Sigmoid colon (tissue), 7 donors: ENCODE measurements around the gene MKNK1. TPM values are rescaled to one million over a fixed set of nuclear protein-coding genes. Genes with fewer than 3 reads are reported as not detected.

Experiments
- DNase-seq: peaks from one replicate; pipeline ENCODE4 v3.0.0-alpha.2; 2019
- H3K27ac ChIP-seq, 4 donors: fragments of 200-600 bp; sonication (generic); one replicate each; pipeline ENCODE4 v1.5.1; 2016 to 2019; ENCODE audit warnings: mild to moderate bottlenecking in 1 of 4
- H3K27me3 ChIP-seq, 3 donors: fragments of 200-600 bp; sonication (generic); one replicate each; pipeline ENCODE4 v1.5.1; 2019; ENCODE audit warnings: mild to moderate bottlenecking in 1 of 3
- H3K36me3 ChIP-seq, 4 donors: fragments of 200-600 bp; sonication (generic); one replicate each; pipeline ENCODE4 v1.5.1; 2016 to 2019
- H3K4me1 ChIP-seq, 4 donors: fragments of 200-600 bp; sonication (generic); one replicate each; pipeline ENCODE4 v1.5.1; 2017 to 2019
- H3K4me3 ChIP-seq, 4 donors: fragments of 200-600 bp; sonication (generic); one replicate each; pipeline ENCODE4 v1.5.1; 2017 to 2019; ENCODE audit warnings: mild to moderate bottlenecking in 2 of 4, moderate library complexity in 1 of 4
- H3K9me3 ChIP-seq, 4 donors: fragments of 200-600 bp in 3 of 4; sonication (generic) in 3 of 4; one replicate each; pipeline versions ENCODE4 v1.5.1 to v1.6.1; 2013 to 2019
- CTCF ChIP-seq, 4 experiments: fragments of 450-650 bp in 3 of 4; fragments of 200-600 bp in 1 of 4; IDR thresholded peaks; one replicate each; pipeline ENCODE4 v1.5.1; 2016 to 2019; ENCODE audit warnings: antibody characterized with exemption in 4 of 4, mild to moderate bottlenecking in 3 of 4, moderate library complexity in 2 of 4
- EP300 ChIP-seq, 4 donors: sonication (generic); formaldehyde crosslinking; IDR thresholded peaks; one replicate each; pipeline ENCODE4 v1.6.1; 2017; ENCODE audit warnings: antibody characterized with exemption in 4 of 4
- POLR2A ChIP-seq, 2 donors: fragments of 450-650 bp; IDR thresholded peaks; one replicate each; pipeline ENCODE4 v1.6.1; 2016; ENCODE audit warnings: antibody characterized with exemption in 2 of 2, mild to moderate bottlenecking in 2 of 2, moderate library complexity in 2 of 2
- POLR2AphosphoS5 ChIP-seq, 4 donors: sonication (generic); formaldehyde crosslinking; IDR thresholded peaks; one replicate each; pipeline ENCODE4 v1.6.1; 2017; ENCODE audit warnings: antibody characterized with exemption in 4 of 4
- WGBS, 2 donors: extraction: QIAGEN DNeasy Blood & Tissue Kit; methylation state at CpG; one replicate each; pipeline ENCODE4 v1.1.7; 2013; 5-methylcytosine and 5-hydroxymethylcytosine counted together
- intact Hi-C: fragments of 100-400 bp; cut with DNase I; formaldehyde crosslinking; loops from one replicate; pipeline ENCODE4 v1.15.1; 2023
- polyA plus RNA-seq, 3 donors: library from polyadenylated mRNA; stranded (reverse); fragments of 200-250 nt; gene quantifications; one replicate each; pipeline ENCODE4 v1.2.3, GENCODE V29; 2013
- total RNA-seq, 4 donors: library from RNA; depleted of rRNA; stranded (reverse); fragments of >200 nt; gene quantifications; one replicate each; pipeline ENCODE4 v1.1.0, GENCODE V29; 2016
- donor health status: healthy with polysubstance abuse.
- donor health status: Bipolar disorder and iron deficiency.
- donor health status: healthy.

MKNK1 gene
- total and polyA plus RNA-seq, 7 donors = 15.0 to 54.3 (median 32.1) TPM

DNA sequence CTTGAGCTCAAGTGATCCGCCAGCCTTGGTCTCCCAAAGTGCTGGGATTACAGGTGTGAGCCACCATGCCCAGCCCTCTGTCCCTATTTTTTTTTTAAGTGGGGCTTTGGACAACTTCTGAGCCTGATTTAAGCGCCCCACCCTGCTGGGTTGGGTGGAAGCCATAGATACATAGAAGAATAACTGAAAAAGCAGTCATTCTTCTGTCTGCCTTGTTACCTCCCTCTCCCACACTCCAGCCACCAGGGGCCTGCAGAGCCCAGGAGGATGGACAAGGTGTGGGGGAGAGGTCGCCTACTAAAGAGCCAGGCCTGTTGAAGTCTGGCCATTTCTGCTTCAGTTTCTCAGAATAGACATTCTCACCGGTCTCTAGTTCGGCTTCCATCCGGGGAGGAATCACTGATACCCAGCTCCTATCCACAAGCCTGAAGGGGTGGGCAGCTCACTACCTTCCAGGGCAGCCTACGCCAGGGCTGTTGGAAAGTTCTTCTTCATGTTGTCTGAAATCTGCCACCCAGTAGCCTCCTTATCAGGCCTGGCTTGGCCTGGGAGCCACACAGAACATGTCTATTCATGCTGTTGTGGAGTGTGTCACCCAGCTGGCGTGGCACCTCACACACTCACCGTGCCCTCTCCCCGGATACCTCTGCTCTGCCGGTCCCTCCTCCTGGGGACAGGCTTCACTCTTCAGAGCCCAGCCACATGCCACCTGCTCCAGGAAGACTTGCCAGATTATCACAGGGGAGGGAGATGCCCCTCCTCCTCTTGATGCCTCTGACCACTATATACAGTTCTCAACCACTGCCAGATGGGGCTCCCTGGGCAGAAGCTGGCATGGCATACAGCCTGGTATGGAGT, 80.3 kb downstream of the MKNK1 start:
- TF ChIP-seq EP300 (IDR thresholded peaks at IDR 0.05) = no peak
- no peak for TF ChIP-seq CTCF (IDR thresholded peaks at IDR 0.05)
- no peak for TF ChIP-seq POLR2A (IDR thresholded peaks at IDR 0.05)
- TF ChIP-seq POLR2AphosphoS5 (IDR thresholded peaks at IDR 0.05) = no peak
- no peak overlapping the region for H3K27ac ChIP-seq
- H3K4me1 ChIP-seq = peaks cover 0 to 16% (median 2%) of the 10 kb centered on the region in 4 donors
- WGBS, 2 donors = 82 to 85% methylated on average over 11 of the region's 11 CpGs
- intact Hi-C loops = no loop called here
- peaks cover 0 to 38% (median 11%) of the 10 kb centered on the region in 3 donors for H3K27me3 ChIP-seq
- no peak overlapping the region for H3K4me3 ChIP-seq
- H3K9me3 ChIP-seq = no peaks in the 10 kb centered on the region
- DNase-seq = no peak
- no peaks in the 10 kb centered on the region for H3K36me3 ChIP-seq

DNA sequence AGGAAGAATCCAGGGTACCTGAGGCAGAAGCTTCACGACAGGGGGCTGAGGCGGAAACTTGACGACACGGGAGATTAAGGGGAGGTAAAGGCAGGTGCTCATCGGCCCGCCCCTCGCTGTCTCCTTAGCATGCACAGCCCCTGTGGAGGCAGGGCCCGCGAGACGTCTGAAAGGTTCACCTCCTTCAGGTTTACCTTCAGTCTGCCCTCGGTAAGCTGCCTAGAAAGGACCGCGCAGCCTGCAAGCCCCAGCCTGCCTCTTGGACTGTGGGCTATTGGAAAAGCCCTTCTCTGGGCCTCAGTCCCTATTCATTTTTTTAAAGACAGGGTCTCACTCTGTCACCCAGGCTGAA, 81.1 kb downstream of the MKNK1 start:
- no peak overlapping the region for H3K27ac ChIP-seq
- TF ChIP-seq POLR2A (IDR thresholded peaks at IDR 0.05) (no peak), POLR2AphosphoS5 (IDR thresholded peaks at IDR 0.05) (no peak), CTCF (IDR thresholded peaks at IDR 0.05) (no peak), EP300 (IDR thresholded peaks at IDR 0.05) (no peak)
- H3K9me3 ChIP-seq = no peaks in the 10 kb centered on the region
- no peak overlapping the region for H3K4me3 ChIP-seq
- peaks cover 0 to 16% (median 2%) of the 10 kb centered on the region in 4 donors for H3K4me1 ChIP-seq
- 76 to 87% methylated on average over 13 of the region's 13 CpGs for WGBS, 2 donors
- peaks cover 0 to 39% (median 10%) of the 10 kb centered on the region in 3 donors for H3K27me3 ChIP-seq
- no peaks in the 10 kb centered on the region for H3K36me3 ChIP-seq
- intact Hi-C loops = no loop called here
- DNase-seq = no peak

GRCh38 chr1:46522184-46522968, 81.7 kb downstream of the MKNK1 start:
- H3K4me1 ChIP-seq = peaks cover 0 to 16% (median 2%) of the 10 kb centered on the region in 4 donors
- no peak overlapping the region for H3K4me3 ChIP-seq
- H3K27ac ChIP-seq = no peak overlapping the region
- DNase-seq = no peak
- H3K27me3 ChIP-seq = peaks cover 0 to 45% (median 13%) of the 10 kb centered on the region in 3 donors
- H3K9me3 ChIP-seq = no peaks in the 10 kb centered on the region
- H3K36me3 ChIP-seq = no peaks in the 10 kb centered on the region
- intact Hi-C loops = no loop called here
- no peak for TF ChIP-seq EP300 (IDR thresholded peaks at IDR 0.05)
- TF ChIP-seq CTCF (IDR thresholded peaks at IDR 0.05) = no peak
- TF ChIP-seq POLR2A (IDR thresholded peaks at IDR 0.05) = no peak
- TF ChIP-seq POLR2AphosphoS5 (IDR thresholded peaks at IDR 0.05) = no peak
- 11 to 36% methylated on average over 16 of the region's 16 CpGs for WGBS, 2 donors

GRCh38 chr1:46521414-46521813, 82.7 kb downstream of the MKNK1 start:
- no peaks in the 10 kb centered on the region for H3K9me3 ChIP-seq
- TF ChIP-seq POLR2AphosphoS5 (IDR thresholded peaks at IDR 0.05) (no peak), POLR2A (IDR thresholded peaks at IDR 0.05) (no peak), EP300 (IDR thresholded peaks at IDR 0.05) (no peak), CTCF (IDR thresholded peaks at IDR 0.05) (no peak)
- intact Hi-C loops = no loop called here
- H3K27ac ChIP-seq = no peak overlapping the region
- H3K4me1 ChIP-seq = peaks cover 0 to 16% (median 2%) of the 10 kb centered on the region in 4 donors
- peaks cover 0 to 39% (median 6%) of the 10 kb centered on the region in 3 donors for H3K27me3 ChIP-seq
- H3K36me3 ChIP-seq = no peaks in the 10 kb centered on the region
- DNase-seq = no peak
- H3K4me3 ChIP-seq = no peak overlapping the region
- 59 to 63% methylated on average over 2 of the region's 2 CpGs for WGBS, 2 donors
